Embryonic facial prominence (tissue), 1 donor: ENCODE results near the gene MYEOV.
A peak's percentile ranks its signal among the peaks of the same experiment; 100 is the strongest.

ENCODE experiments used
- DNase-seq: peaks from one replicate; pipeline ENCODE4 v3.0.0-alpha.2; 2016; ENCODE audit errors: extremely low spot score

Gene MYEOV

GRCh38 chr11:69286374-69287371 lies 7.3 kb upstream of the MYEOV start:
- DNase-seq = no peak

DNA sequence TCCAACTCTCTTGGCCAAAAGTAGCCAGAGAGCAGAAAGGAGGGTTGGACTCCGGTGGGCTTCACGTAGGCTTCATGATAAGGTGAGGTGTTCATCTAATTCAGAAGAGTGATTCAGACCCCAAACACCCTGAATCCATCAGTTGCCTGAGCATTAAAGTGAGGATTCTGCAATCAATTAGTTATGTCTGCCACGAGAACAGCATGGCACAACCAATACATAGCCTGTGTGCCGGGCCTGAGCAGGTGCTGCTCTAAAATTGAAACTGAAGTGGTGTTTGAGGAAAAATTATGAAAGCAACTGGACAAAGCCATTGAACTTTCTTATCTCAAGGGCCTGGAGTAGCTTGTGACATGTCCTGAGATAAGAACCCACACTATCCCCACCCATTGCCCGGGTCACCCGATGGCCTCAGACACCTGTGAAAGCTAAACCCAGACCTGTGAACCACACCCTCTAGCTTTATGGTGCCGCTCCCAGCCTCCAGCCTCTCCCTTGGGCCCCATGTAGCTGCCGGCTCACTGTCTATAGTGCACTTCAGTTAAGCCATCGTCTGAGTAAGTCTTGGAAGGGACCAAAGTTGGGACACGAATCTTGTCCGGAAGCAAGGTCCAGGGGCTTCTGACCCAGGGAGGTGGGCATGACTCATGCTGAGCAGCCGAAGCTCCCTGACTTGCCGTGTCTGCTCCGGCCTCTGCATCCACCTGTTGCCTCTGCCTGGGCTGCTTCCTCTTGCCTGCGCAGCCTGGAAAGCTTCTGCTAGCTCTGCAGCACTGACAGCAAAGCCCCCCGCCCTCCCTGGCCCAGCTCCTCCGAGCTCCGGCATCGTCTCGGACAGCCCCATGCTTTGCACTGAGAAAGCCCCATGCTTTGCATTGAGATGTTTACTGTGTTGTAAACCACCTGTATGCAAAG lies 5.7 kb upstream of the MYEOV start:
- no peak for DNase-seq

GRCh38 chr11:69288883-69289242 lies 5.1 kb upstream of the MYEOV start:
- DNase-seq = no peak

DNA sequence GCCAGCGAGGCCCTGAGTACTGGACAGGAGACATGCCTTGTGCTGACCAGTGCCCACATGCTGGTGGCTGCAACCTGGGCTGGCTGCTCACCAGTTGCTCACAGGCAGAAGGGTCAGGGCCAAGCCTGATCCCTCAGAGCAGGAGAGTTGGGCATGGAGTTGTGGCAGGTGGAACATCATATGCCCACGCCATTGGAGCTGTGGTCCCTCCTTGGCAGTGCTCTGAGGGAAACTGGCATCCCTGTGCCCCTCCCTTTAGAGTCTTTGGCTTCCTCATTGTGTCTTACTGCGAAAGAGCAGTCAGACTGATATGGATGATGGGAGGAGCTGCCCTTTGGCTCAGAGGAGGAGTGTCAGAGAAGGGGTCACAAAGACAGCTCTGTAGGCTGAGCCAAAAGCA lies 3.1 kb upstream of the MYEOV start:
- DNase-seq = no peak

DNA sequence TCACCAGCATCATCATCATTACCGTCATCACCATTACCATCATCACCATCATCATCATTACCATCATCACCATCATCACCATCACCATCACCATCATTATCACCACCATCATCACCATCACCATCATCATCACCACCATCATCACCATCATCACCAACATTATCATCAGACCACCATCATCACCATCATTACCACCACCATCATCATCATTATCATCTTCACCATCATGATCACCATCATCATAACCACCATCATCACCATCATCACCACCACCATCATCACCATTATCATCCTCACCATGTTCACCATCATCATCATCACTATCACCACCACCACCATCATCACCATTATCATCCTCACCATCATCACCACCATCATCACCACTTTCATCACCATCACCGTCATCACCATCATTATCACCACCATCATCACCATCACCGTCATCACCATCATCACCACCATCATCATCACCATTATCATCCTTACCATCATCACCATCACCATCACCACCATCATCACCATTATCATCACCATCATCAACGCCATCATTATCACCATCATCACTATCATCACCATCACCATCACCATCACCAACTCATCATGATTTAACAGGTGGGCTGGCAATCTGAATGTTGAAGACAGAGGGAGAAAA lies 2.4 kb upstream of the MYEOV start:
- DNase-seq = no peak

DNA sequence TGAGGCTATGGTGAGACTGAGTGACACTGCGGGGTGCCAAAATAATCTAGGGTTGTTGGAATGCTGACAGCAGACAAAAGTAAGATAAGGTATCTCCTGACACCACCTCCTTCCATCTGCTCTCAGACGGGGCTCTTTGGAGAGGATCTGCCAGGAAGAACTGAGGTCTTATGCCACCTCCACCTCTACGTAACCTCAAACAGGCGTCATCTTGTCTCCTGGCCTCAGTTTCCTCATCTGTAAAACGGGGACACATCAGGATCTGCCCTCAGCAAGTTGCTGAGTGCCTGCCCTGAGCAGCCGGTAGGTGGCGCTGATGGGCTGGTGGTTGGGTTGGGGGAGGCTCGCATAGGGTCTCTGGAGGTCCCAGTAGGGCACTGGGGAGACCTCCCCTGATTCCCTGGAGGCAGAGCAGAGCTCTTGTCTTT lies 1.7 kb upstream of the MYEOV start:
- no peak for DNase-seq

DNA sequence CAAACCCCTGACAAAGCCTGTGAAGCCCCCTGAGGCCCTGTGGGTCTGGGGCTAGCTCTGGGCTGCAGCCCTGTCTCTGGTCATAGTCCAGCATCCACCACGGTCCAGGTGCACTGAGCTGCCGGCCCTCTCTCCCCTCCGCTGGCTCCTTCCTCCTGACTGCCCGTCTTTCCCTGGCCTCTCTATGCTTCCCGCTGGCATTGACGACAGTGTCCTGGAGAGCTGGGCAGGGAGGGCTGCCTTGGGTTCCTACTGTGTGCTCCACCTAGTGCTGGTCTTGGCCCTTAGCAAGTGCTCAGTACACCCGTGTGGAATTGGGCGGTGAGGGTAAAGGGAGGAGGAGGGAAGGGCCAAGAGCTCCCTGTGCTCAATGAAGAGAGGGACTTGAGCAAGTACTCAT lies 868 bp upstream of the MYEOV start:
- no peak for DNase-seq

DNA sequence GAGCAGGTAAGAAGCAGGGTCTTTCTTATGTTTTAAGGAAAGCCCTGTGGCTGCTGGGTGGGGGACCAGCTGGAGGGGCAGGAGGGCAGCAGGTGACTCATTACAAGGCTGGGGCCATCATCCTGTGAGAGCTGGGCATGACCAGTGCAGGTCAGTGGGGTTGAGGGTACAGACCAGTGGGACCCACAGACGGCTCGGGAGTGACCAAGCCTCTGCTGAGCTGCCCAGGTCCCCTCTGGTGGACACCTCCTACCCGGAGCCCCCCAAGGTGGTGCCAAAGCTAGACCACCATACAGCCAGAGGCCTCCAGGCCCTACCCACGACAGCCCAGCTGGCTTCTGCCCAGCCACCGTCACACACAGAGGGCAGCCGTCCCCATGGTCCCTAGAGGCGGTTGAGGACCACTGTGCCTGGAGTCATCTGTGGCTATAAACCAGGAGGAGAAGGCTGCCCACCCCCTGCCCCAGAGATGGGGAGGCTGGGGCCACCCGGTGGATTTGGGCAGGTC lies 670 bp downstream of the MYEOV start:
- no peak for DNase-seq

- DNase-seq = no peak
These were observed 1.4 kb downstream of the MYEOV start for GRCh38 chr11:69295079-69295994.

DNA sequence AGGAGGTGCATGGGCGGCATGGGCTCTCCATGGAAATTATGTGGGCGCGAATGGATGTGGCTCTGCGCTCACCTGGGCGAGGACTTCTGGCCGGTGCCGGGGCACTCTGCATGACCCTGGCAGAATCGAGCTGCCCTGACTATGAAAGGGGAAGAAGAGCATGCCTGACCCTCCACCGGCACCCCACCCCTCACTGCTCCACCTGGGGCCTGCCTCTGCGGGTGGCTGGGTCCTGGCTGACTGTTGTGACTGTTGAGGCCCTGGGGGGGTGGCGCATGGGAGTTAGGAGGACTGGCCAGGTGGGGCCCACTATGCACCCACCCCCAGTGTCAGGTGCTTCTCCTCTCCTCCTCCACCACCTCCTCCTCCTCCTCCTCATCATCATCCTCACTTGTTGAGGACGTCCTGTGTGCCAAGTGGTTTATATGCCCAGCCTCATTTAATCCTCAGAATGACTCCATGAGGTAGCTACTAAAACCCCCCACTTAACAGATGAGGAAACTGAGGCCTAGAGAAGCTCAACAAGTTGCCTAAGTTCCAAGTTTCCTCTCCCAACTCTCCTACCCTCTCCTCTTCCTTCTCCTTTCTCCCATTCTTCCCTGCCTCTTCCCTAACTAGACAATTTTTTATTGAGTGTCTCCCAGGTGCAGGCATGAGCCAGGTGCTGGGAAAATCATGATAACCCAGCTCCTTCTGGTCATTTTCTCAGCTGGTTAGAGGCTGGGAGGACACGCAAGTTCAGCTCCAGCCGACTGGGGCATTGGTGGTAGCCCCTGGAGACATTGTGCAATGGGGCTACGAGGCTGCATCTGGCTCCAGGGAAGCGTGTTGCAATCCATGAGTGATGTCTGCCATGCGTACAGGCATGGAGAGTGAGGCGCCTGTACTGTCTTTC lies 2.3 kb downstream of the MYEOV start:
- DNase-seq = no peak

DNA sequence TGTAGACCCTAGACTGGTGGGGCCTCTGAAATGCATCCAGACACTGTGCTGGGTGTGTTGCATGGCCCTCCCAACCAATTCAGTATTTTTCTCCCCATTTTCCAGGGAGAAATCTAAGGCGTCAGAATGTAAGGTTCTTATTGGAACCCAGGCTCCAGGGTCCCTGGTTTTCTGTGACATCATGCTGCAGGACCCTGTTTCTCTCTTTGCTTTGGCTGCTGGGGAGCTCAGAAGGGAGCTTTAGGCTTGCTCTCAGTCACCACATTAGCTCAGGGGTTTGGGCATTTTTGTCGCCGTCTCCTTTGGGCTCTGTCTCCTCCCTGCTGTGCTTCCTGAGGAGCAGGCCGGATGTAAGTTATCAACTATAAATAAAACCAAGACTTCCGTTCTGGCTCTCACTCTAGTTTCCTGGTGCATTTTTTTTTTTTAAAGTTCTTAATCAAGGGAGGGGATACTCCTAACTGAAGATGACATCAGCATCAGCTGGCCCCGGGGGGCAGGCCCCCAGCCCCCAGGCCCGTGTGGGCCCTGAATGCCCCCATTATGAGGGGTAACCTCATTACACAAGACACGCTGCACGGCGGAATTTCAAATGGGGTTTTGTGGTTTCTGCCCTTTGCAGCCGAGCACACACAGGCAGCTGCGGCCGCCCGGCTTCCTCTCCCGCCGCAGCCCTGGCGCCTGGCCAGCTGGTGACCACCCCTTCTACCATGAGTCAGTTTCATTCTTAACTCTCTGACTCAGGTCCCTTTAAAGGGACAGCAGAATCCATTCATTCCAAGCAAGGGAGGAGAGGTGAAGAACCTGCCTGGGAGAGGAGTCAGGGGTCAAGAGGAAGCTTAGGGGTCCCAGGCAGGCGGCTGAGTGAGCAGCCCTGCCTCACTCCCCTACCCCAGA lies 3.2 kb downstream of the MYEOV start:
- DNase-seq = peak; percentile 64

DNA sequence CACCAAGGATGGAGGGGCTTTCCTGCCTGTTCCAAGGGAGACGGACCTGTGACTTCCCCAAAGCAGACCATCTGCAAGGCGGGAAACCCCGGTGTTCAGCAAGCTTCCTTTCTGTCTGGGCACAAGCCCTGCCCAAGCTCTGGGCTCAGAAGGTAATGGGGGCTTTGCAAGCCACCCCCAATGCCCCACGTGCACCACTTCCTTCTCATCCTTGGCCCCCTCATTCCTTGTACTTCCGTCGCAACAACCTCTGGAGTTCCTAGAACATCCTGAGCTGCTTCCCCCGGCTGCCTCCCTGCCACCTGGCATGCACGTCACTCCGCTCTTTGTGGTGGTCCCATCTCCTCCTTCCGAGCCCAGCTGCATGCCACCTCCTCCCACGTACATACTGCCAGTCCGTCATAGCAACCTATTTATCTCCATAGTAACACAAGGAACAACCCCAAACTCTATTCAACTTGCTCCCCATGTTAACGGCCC lies 3.9 kb downstream of the MYEOV start:
- peak; percentile 51 for DNase-seq

DNA sequence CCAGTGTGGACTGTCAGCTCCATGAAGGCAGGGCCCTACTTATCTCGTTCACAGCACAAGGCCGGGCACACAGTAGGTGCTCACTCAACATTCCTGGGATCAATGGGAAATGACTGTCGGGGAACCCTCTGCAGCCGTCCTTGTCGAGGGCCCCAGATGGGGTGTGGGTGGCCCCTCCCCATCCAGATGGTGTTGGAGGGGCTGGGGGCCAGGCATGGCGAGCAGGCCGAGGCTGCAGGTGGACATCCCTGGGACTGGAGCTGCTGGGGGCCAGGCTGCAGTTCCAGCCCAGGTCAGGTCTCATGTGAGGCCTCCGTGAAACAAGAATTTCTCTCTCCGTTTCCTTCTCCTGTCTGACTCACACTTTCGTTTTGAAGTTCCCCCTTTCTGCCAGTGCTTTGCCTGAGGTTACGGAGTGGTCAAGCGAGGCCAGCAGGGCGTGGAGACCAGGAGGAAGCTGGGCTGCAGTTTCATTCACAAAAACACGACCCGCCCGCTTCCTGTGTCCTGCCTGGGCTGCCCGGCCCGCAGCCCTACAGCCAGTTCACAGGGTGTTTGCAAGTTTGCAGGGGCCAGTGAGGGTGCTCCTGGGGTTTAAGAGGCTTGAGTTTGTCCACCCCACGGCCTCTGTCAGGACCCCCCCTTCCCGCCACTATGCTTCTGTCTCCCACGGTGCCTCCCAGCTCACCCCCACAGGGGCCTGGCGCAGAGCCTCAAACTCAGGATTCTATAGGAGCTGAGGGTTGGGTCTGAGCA lies 4.5 kb downstream of the MYEOV start:
- no peak for DNase-seq

DNA sequence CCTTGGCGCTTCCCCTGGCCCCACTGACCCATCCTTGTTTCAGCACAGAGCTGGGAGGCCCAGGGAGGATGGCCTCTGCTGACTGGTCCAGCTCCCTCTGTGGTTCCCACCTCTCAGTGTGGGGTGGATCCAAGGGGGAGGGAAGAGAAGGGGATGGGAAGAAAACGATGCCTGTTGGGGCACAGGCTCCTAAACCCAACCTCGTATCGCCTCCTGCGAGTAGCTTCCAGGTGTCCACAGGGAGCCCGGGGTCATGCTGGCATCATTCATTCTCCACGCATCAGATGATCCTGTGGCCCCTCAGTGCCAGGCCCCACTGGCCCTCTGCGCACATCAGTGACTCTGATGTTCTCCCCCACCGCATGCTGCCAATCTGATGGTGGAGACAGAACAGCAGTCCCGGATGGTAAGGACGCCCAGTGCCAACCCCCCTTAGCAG lies 5.1 kb downstream of the MYEOV start:
- DNase-seq = no peak

GRCh38 chr11:69299572-69299971 lies 5.6 kb downstream of the MYEOV start:
- DNase-seq = no peak

DNA sequence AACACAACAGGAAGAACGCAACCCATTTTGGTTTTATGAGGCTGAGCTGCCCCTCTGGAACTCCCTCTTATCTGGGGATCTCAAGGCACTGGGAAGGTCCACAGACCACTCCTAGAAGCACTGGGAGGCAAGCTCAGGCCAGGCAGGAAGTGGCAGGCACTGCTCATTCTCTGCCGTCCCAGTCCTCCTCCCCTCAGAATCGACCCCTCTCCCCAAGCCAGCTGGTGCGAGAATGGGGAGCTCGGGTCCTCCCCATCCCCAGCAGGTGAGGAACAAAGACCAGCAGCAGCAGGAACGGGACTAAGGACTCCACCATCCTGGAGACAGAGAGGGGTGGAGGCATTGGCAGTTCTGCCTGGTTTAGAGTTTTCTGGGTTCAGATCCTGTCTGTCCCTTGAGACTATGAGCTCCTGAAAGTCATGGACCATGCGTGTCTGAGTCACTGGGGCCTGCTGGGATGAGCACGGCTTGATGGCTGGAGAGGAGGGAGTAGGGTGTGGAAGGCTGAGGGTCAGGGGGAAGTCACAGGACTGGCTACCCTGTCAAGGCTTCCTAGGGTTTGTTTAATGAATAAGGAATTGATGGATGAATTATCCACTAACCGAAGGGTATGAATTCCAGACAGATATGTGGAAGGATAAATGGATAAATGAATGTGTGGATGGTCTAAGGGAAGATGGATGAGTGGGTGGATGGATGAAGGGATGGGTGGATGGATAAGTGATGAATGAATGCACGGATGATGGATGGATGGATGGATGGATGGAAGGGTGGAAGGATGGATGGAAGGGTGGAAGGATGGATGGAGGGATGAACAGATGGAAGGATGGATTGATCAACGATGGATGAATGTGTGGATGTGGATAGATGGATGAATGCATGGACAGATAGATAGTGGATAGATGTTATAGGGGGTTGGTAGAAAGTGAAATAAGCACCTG lies 6.4 kb downstream of the MYEOV start:
- no peak for DNase-seq

- DNase-seq = no peak
These were observed 7.1 kb downstream of the MYEOV start for GRCh38 chr11:69301081-69301454.
